Left cardiac atrium (tissue), 4 donors: Measurements from ENCODE around the gene NCAM2. TPM values are rescaled to one million over a fixed set of nuclear protein-coding genes. Genes with fewer than 3 reads are reported as not detected.
"Not testable (repeated sequence)": the region's sequence is repeated elsewhere in the genome, so short reads cannot be mapped to it uniquely, and the experiment has no call there.

Experiments
- ATAC-seq, 2 donors: fragments of 200-7000 bp; cut with Tn5 transposase; one replicate each; pipeline ENCODE4 v1.9.1; 2020; ENCODE audit warnings: mild to moderate bottlenecking in 2 of 2, moderate library complexity in 2 of 2
- DNase-seq: peaks from one replicate; pipeline ENCODE4 v3.0.0-alpha.2; 2020
- intact Hi-C, 2 donors: fragments of 100-400 bp; cut with DNase I; formaldehyde crosslinking; loops; one replicate each; pipeline versions ENCODE4 v1.14.1 to v1.15.1; 2022 to 2023
- total RNA-seq, 2 donors: library from RNA; stranded (reverse); fragmentation: NEBNext Ultra II Directional; extraction: Animal tissue kit (Norgen Biotek cat#: 25700); gene quantifications; one replicate each; pipeline ENCODE4 v1.2.1, GENCODE V29; 2021
- donor health status: DM: no; HTN: yes; CAD: no.
- donor health status: DM: no; HTN: yes; CAD: no; lungs with severe emphysema.
- donor health status: DM: yes; HTN: yes; CAD: no.
- donor health status: Dilated cardiomyopathy.

The NCAM2 gene
- total RNA-seq, 2 donors from 2014 or later: 4.8 to 6.5 TPM

DNA sequence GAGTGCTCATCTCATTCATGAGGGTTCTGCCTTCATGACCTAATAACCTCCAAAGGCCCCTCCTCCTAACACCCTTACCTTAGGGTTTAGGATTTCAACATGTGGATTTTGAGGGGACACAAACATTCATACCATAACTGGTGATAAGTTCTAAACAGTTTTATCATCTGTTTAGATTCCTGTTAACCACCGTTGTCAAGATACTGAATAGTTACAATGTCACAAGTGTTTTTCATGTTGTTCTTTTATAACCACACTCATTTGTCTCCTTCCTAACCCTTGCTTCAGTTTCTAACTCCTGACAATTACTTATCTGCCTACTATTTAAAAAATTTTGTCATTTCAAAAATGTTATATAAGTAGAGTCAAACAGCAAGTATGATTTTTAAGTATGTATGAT is 86.0 kb downstream of the NCAM2 start:
- intact Hi-C loops: no loop called here
- DNase-seq (no peak), ATAC-seq (no peak)

DNA sequence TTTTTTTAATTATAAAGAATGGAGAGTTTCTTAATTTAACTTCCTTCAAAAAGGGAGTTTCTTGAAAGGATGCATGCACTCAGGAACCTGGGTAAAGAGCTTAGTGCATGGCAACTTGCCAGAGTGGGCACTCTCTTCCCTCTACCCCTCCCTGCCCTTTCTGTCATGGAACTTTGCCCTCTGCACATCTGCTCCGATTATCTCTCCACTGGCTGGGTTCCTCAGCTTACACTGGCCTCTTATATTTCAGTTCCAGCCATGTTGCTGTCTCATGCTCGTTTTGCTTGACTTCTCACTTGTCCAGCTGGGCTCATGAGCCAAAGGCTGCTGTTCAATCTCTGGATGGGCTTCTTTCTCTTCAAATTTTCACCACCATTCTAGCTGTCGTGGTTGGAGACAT is 87.0 kb downstream of the NCAM2 start:
- no peak for ATAC-seq
- intact Hi-C loops: no loop called here
- DNase-seq: no peak

DNA sequence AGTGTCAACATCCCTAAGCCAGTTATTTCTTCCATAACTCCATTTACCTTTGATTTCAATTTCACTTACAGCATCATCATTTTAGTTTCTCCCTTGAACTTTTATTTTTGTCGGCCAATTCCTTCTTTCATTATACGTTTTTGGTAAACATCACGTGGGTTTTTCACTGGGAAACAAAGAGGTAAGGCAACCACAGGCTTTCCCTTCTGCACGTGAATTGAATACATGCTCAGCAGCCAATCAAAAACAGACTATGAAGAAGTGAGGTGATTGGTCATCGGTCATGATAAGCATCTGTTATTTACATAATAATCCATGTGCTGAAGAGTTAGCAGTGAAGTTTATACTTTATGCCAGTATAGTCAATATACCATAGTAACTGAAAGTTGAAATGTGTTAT is 98.7 kb downstream of the NCAM2 start:
- no peak for DNase-seq
- ATAC-seq: no peak
- intact Hi-C loops: no loop called here

DNA sequence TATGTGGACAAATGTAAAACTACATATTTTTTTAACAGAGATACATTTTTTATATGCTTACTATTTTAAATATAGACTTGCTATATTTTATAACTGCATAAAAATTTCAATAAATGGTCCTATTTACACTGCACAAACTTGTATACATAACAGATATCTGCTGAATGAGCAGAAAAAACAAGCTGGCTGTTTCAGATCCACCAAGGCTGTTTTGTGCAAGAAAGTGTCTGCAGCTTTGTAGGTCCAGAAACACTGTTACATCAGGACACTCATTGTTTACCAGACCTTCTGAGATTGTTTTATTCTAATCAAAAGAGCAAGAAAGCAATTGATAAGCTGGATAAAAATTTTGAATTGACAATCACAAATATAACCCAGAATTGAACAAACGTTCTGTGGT is 99.3 kb downstream of the NCAM2 start:
- intact Hi-C loops: no loop called here
- ATAC-seq (no peak), DNase-seq (no peak)

DNA sequence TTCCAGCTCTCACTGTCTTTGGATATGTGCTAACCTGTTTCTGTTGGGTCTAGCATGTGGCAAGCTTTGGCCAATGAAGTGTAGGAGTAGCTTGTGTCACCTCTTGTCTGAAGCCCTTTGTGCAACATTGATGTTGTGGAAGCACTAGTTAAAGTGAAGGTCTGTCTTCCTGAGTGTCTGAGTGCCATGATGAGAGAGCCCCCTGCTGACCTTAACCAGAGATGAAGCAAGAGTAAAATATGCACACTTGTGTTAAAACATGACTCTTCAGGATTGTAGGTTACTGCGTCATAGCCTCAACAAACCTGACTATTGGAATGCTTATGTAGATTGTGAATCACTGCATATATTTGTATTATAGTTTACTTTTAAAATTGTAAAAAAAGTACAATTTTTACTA is 103.7 kb downstream of the NCAM2 start:
- intact Hi-C loops: loop anchor here in 1 of 2 donors (5.0 kb wide), 1 partner anchor 100 kb away; no protein-coding TSS in a partner anchor
- peak in 1 of 2 donors; percentile 43 for ATAC-seq
- DNase-seq: no peak

DNA sequence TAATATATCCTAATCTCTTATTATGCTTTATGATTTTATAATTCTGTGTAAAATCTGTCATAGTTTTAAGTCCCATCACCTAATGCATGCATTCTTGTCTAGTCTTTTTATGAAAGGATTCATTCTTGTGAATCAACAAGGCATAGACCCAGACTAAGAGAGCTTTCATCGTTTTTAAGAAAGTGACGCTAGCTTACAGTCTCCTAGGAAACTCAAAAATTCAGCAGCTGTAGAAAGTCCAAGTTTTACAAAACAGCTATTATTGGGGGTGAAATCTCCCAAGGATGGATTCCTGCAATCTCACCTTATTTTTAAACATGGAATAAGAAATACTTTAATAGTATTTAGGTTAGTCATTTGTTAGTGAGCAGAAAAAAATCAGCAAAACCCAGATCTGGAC is 104.7 kb downstream of the NCAM2 start:
- DNase-seq (no peak), ATAC-seq (no peak)
- intact Hi-C loops: loop anchor here in 1 of 2 donors (5.0 kb wide), 1 partner anchor 101 kb away; no protein-coding TSS in a partner anchor

DNA sequence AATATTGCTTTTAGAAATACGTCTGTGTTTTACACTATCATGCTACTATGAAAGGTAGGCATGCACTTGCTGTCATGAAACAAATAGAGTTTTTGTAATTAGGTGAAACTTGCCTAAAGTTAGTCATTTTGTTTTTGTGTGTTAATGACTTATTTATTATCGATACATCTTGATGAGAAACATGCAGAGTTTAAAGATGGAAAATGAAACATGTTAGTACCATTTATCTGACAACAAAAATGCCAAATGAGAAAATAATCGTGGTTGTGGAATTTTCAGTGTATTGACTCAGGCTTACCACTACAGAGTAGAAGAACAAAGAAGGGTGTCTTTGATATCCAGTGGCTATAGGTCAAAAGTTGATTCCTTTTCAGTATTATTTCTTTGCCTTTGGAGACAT is 105.5 kb downstream of the NCAM2 start:
- ATAC-seq (no peak), DNase-seq (no peak)
- intact Hi-C loops: loop anchor here in 1 of 2 donors (5.0 kb wide), 1 partner anchor 101 kb away; no protein-coding TSS in a partner anchor

DNA sequence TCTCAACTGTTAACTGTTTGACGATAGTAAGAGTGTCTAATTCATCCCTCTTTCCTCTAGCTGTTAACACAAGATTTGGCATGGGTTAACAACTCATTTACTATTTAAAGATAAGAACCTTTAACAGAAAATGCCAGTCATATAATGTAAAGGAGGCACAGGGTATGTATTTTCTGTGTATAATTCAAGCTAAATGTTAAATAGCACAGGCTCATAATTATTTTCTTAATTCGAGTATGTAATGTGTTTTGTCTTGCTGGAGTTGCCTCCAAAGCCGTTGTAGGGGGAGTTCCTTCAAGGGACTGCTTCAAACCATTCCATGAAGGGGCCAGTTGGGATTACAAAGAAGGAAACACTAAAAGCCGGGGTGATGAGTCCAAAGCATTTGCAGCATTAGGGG is 111.5 kb downstream of the NCAM2 start:
- DNase-seq: no peak
- ATAC-seq: no peak
- intact Hi-C loops: no loop called here

DNA sequence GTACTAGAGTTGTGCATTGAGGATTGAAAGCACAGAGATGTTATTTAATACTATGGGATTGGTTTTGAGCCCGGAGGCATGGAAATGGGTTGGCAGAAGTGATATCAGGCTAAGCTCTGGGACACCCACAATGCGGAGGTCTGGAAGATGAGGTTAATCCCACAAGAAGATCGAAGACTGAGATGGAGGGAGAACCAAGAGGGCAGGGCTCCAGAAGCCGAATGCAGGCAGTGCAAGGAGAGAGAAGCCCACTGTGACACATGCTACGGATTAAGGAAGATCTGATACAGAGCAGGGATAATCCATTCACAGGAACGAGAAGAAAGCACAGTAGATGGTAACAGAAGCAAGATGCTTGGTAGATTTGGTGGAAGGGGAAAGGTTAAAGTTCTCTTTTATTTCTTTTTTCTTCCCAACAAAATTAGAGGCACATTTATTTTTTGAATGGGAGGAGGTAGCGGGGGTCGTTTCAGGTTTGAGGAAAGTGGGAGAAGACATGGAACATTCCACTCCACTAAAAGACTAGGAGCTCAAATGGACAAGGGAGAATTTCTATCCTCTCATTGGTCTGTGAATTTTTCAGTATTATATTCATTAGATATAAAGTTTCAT is 113.2 kb downstream of the NCAM2 start:
- DNase-seq (no peak), ATAC-seq (no peak)
- intact Hi-C loops: no loop called here

DNA sequence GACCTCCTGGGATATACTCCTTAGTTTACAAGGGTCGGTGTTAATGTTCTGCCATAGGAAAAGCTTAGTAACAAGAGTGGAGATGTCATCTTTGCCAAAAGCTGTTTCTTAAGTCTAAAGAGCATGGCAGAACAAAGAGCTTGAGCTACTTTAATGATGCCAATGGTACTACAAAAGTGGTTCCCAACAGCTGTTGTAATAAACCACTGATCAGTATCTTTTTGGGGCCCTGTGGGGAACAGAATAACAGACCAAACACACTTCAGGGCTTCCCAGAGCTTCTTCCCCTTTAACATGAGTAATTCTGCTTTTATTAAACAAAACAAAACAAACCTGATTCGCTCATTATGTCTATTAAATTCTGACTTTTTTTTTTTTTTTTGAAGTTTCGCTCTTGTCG is 116.3 kb downstream of the NCAM2 start:
- DNase-seq (no peak), ATAC-seq (no peak)
- intact Hi-C loops: no loop called here

DNA sequence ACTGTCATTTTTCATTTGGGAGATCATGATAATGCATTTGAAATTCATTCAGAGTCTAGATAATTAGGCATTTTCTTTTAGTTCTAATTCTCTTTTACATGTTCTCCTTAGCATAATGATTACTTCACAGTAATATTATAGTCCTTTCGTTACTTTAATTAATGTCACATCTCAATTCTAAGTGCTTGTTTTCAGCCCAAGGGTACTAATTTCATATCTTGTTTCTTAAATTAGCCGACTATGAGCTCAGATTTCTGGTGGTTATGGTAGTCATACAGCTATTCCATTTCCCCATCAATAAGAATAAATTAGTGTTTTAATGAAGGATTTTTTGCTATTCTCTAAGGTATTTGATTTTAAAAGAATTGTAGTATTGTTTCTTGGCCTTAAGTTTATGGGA is 120.9 kb downstream of the NCAM2 start:
- intact Hi-C loops: no loop called here
- ATAC-seq (no peak), DNase-seq (no peak)

DNA sequence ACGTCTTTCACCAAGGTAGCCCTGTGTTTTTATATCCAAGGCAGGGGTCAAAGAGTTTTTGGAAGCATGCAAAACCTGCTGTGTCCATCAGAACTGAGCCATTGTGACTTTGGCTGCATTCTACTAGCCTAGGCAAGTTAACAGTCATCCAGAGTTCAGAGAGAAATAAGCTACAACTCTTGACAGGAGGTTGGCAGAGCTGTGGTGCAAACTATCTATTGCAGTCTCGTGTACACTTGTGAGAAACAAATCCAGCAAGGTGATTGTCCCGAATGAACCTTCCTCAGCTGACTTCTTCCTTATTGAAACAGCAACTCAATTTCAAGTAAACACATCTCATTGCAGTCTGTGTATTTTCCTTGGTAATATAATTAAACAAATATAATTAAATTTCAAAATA is 124.5 kb downstream of the NCAM2 start:
- no peak for DNase-seq
- intact Hi-C loops: no loop called here
- ATAC-seq: no peak

DNA sequence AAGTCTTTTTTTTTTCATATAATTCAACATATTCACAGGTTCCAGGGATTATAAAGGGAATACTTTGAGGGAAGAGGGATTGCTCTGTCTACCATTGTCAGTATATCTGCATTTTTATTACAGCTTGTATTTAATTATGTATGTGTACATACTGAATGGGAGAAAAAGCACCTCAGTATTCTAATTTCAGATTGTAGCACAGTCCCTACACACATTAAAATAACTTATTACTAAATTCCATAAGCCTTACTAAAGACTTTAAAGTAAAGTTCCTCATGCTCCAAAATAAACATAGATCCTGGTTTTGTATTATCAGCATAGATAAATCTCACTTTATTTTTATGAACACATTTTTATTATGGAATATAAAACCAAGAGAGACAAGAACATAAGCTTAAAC is 134.2 kb downstream of the NCAM2 start:
- ATAC-seq (no peak), DNase-seq (no peak)
- intact Hi-C loops: no loop called here

DNA sequence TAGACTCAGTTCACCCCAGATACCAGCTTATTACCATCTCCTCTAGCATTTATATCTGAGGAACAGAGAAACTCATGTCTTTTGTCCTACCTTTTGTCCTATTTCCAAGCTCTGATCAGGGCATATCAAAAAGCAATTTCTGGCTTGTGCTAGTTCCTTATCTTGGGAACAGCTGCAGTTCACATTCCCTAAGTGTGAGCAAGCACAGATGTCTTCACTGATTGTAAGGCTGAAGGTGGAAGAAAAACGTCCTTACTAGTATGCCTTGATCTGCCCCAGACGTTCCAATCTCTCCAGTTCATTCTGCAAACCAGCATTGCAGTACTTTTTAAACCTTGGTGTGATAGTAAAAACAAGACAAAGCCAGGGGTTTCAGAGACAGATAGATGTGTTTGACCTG is 139.8 kb downstream of the NCAM2 start:
- no peak for ATAC-seq
- intact Hi-C loops: no loop called here
- no peak for DNase-seq

DNA sequence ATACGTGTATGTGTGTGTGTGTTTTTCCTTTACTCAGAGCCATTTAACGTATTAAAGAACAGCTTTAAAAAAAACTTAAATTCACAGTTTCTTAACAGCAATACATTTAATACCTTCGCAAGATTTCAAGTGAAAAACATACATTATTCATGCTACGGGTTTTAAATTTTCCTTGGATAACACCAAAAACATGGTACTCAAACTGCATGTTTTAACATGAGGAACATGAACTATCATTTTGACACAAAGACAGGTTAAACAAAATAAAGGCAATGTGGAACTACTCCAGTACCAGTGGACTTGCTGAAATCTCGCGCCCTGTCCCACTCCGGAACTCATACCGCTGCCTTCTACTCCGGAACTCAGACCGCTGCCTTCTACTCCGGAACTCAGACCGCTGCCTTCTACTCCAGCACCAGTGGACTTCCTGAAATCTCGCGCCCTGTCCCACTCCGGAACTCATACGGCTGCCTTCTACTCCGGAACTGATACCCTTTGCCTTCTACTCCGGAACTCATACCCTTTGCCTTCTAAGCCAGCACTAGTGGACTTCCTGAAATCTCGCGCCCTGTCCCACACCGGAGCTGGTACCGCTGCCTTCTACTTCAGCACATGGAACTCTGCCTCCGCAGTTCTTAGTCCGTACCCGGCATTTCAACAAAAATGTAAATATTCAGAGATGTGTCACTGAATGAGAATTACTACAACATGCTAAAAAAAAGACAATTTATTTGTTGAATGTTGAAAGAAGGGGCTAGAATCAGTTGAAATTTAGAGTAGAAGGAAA is 148.6 kb downstream of the NCAM2 start:
- DNase-seq (no peak), ATAC-seq (no peak)
- intact Hi-C loops: no loop called here

DNA sequence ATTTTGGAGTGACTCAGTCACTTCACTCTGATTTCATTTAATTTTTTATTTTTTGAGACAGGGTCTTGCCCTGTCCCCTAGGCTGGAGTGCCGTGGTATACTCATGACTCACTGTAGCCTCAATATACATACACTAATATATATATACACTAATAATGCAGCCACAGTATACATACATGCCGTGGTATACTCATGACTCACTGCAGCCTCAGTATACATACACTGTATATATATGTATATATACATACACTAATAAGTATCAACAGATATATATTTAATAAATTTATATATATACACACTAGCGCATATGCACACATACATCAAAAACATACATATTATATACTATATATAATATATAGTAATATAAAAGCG is 149.2 kb downstream of the NCAM2 start:
- DNase-seq (no peak), ATAC-seq (no peak)
- intact Hi-C loops: no loop called here

DNA sequence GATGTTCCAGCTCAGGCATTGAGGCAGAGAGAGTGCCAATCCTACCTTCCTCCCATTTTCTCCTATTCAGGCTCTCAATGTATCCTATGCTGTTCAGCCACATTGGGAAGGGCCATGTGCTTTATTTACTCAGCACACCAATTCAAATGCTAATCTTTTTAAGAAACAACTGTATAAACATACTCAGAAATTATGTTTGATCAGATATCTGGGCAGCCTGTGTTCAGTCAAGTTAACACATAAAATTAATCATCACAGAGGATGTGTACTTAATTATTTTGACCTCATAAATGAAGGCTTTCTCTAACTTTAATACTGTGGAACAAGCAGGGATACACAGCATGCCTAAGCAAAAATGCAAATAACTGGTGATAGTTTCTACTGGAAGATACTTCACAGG is 149.8 kb downstream of the NCAM2 start:
- DNase-seq: no peak
- intact Hi-C loops: no loop called here
- no peak for ATAC-seq

DNA sequence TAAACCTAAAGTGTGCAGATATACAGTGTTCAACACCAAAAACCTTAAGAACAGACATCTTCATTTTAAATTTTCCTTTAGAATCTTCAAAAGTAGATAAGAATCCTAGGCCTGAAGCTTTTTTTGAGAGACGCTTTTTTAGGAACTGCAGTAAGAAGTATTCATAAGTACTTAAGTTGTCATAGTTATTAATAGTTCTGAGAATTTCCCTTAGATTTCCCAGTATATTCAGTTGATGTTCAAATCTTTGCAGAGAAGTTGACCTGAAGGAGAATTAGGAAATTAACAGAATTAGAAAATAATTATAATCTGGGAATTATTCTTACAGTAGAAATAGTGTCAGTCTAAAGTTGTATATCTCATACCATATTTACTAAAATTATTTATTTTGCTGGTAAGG is 150.3 kb downstream of the NCAM2 start:
- ATAC-seq: no peak
- intact Hi-C loops: no loop called here

DNA sequence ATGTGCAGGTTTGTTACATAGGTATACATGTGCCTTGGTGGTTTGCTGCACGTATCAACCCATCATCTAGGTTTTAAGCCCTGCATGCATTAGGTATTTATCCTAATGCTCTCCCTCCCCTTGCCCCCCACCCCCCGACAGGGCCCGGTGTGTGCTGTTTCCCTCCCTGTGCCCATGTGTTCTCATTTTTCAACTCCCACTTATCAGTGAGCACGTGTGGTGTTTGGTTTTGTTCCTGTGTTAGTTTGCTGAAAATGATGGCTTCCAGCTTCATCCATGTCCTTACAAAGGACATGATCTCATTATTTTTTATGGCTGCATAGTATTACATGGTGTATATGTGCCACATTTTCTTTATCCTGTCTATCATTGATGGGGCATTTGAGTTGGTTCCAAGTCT is 151.2 kb downstream of the NCAM2 start:
- ATAC-seq, intact Hi-C loops, DNase-seq: not testable (repeated sequence)

More for the DNA sequence above, 150.3 kb downstream of the NCAM2 start:
- DNase-seq: no peak

DNA sequence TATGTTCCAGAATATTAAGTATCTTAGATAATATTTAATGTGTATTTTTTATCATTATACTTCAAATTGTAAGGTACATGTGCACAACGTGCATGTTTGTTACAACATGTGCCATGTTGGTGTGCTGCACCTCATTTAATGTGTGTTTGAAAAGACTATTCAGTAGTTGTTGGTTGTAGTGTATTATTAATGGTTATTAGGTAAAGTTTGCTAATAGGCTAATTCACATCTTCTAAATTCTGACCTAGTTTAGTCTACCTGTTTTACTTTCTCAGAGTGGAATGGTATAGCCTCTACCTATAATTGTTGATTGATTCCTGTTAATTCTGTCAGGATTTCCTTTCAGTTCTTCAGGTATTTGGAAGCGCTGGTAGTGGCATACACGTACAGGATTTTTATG is 153.0 kb downstream of the NCAM2 start:
- DNase-seq: no peak
- intact Hi-C loops: no loop called here
- no peak for ATAC-seq

DNA sequence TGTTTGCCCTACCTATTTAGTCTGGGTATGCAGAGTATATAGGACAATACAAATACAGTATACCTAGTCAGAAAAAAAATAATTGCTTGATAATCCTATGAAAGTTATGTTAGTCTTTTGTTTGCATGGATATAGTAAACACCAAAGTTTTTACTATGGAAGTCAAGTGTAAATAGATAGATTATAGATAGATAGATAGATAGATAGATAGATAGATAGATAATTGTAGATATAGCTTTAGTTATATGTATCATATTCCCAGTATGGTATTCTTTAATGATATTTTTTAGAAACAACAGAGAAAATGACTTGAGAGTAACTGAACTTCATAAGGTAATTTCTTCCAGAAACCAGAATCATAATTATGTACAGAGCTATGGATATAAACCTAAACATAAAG is 158.2 kb downstream of the NCAM2 start:
- intact Hi-C loops: no loop called here
- DNase-seq: no peak
- no peak for ATAC-seq
